Testis (tissue), 3 donors: ENCODE data around the gene BRINP2. TPM values are rescaled to one million over a fixed set of nuclear protein-coding genes. Genes with fewer than 3 reads are reported as not detected.

ENCODE experiments used
- DNase-seq: peaks from one replicate; pipeline ENCODE4 v3.0.0-alpha.2; 2019
- H3K27ac ChIP-seq, 2 donors: fragments of 200-600 bp; sonication (generic); one replicate each; pipeline ENCODE4 v1.5.1; 2019
- H3K27me3 ChIP-seq: fragments of 200-600 bp; sonication (generic); one replicate; pipeline ENCODE4 v1.5.1; 2019
- H3K36me3 ChIP-seq: fragments of 200-600 bp; sonication (generic); one replicate; pipeline ENCODE4 v1.5.1; 2017; ENCODE audit warnings: low read depth; ENCODE audit errors: missing control alignments
- H3K4me1 ChIP-seq: fragments of 200-600 bp; sonication (generic); one replicate; pipeline ENCODE4 v1.5.1; 2019
- H3K4me3 ChIP-seq, 2 donors: fragments of 200-600 bp; sonication (generic); one replicate each; pipeline ENCODE4 v1.5.1; 2017 to 2019
- H3K9me3 ChIP-seq: fragments of 200-600 bp; sonication (generic); one replicate; pipeline ENCODE4 v1.5.1; 2017
- POLR2A ChIP-seq: fragments of 450-650 bp; IDR thresholded peaks from one replicate; pipeline ENCODE4 v1.6.1; 2017; ENCODE audit warnings: antibody characterized with exemption, mild to moderate bottlenecking, moderate library complexity
- WGBS, 2 donors: methylation state at CpG; one replicate each; pipeline ENCODE4 v1.1.5; 2018; 5-methylcytosine and 5-hydroxymethylcytosine counted together
- intact Hi-C: fragments of 100-400 bp; cut with DNase I; formaldehyde crosslinking; loops from one replicate; pipeline ENCODE4 v1.15.1; 2023; ENCODE audit warnings: low total_unique reads
- polyA plus RNA-seq: library from polyadenylated mRNA; stranded (reverse); fragments of 350-450 nt; fragmentation: Illumina TruSeq; extraction: RNeasy Lipid Tissue Mini Kit (QIAGEN cat#74804); gene quantifications from one replicate; pipeline ENCODE4 v1.2.3, GENCODE V29; 2014; ENCODE audit warnings: low read depth, low replicate concordance; ENCODE audit not compliant: insufficient read depth
- total RNA-seq, 2 donors: library from RNA; depleted of rRNA; stranded (reverse); fragments of >200 nt; gene quantifications; one replicate each; pipeline ENCODE4 v1.2.3, GENCODE V29; 2016
- TF ChIP-seq, protein P1 (sequence below), 3 experiments: fragments of 450-650 bp in 2 of 3; fragments of 200-600 bp in 1 of 3; sonication (generic) in 1 of 3; IDR thresholded peaks; one replicate each; pipeline ENCODE4 v1.5.1; 2016 to 2019; ENCODE audit warnings: antibody characterized with exemption in 3 of 3, mild to moderate bottlenecking in 2 of 3, moderate library complexity in 1 of 3

Gene BRINP2
- total and polyA plus RNA-seq, 3 donors from 2014 or later, result 5.9 to 6.7 (median 6.1) TPM

DNA sequence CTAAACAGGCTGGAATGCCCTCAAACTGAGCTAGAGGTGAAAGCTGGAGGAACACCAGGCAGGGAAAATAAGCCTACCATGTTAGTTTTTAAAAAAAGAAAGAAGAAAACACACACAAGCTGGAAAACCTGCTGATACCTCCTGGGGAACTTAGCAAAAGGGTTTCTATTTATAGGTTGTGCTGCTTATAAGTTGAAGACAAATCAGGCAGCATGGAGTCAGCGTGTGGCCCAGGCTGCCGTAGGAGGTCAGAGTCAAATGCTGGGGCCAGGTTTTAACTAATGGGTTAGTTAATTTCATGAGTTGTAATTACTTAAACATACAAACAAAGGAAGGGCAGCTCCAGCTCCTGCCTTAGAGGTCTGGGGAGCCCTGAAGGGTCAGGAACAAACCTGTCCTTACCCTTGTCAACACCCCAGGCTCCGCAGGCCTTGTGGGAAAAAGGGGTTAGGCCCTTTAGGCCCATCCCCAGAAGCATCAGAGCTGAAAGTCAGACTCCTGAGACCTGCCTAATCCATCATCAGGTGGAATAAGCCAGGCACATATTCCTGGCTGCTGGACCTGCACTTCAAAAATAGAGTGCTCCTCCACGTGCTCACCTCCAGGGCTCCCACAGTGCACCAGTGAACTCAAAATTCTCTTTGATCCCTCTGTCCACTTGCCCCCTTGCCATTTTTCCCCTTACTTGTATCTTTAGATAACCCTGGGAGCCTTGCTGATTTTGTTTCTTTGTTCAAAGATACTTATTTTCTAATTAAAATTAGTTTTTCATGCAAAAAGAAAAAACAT, 59.7 kb downstream of the BRINP2 start:
- TF ChIP-seq POLR2A, result no peak
- TF ChIP-seq, protein P1, sequence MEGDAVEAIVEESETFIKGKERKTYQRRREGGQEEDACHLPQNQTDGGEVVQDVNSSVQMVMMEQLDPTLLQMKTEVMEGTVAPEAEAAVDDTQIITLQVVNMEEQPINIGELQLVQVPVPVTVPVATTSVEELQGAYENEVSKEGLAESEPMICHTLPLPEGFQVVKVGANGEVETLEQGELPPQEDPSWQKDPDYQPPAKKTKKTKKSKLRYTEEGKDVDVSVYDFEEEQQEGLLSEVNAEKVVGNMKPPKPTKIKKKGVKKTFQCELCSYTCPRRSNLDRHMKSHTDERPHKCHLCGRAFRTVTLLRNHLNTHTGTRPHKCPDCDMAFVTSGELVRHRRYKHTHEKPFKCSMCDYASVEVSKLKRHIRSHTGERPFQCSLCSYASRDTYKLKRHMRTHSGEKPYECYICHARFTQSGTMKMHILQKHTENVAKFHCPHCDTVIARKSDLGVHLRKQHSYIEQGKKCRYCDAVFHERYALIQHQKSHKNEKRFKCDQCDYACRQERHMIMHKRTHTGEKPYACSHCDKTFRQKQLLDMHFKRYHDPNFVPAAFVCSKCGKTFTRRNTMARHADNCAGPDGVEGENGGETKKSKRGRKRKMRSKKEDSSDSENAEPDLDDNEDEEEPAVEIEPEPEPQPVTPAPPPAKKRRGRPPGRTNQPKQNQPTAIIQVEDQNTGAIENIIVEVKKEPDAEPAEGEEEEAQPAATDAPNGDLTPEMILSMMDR (IDR thresholded peaks at IDR 0.05), result no peak
- no peaks in the 10 kb centered on the region for H3K4me1 ChIP-seq
- no peaks in the 10 kb centered on the region for H3K9me3 ChIP-seq
- 80 to 85% methylated on average over 4 of the region's 4 CpGs for WGBS, 2 donors
- H3K4me3 ChIP-seq, result no peak overlapping the region
- DNase-seq, result no peak
- no peaks in the 10 kb centered on the region for H3K36me3 ChIP-seq
- no peaks in the 10 kb centered on the region for H3K27me3 ChIP-seq
- intact Hi-C loops, result no loop called here
- H3K27ac ChIP-seq, result no peak overlapping the region

DNA sequence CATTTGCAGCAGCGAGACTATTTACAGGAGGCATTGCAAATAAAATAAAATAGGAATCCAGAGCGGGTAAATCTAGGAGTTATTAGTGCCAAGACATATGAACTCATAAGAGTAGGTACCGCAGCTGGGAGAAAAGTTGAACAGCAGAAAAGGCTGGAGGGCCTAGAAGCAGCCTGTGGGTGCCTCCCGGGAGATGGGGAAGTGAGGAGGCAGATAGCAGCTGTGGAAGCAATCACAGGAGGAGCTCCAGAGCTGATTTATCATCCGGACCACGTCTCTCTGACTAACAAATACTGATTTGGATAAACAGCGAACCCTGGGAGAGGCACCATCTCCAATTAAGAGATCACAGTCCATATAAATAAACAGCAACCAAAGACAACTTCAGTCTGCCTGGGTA, 64.6 kb downstream of the BRINP2 start:
- WGBS, 2 donors, result 79% methylated on average over 7 of the region's 7 CpGs
- H3K27ac ChIP-seq, result no peak overlapping the region
- no peak overlapping the region for H3K4me3 ChIP-seq
- no peaks in the 10 kb centered on the region for H3K27me3 ChIP-seq
- no peaks in the 10 kb centered on the region for H3K36me3 ChIP-seq
- TF ChIP-seq POLR2A, result no peak
- TF ChIP-seq, protein P1 (IDR thresholded peaks at IDR 0.05), result no peak
- H3K9me3 ChIP-seq, result no peaks in the 10 kb centered on the region
- DNase-seq, result no peak
- H3K4me1 ChIP-seq, result no peaks in the 10 kb centered on the region
- intact Hi-C loops, result no loop called here

DNA sequence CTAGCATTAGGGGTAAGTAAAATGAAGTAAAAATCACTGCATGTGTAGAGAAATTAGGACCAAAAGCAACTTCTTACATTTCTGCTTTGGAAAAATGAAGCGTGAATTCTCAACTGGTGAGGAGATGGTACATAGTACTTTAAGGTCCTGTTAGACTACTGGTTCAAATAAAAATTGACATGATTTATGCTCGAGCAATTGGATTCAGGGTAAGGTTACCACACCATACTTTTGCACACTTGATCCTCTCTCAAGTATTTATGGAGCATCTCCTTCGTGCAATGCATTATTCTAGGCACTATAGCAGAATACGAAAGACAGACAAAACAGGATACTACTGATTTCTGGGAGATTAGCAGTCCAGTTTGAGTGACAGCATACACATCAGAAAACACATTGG, 66.2 kb downstream of the BRINP2 start:
- Histone ChIP-seq H3K4me1 (no peaks in the 10 kb centered on the region), H3K27me3 (no peaks in the 10 kb centered on the region), H3K4me3 (no peak overlapping the region), H3K36me3 (no peaks in the 10 kb centered on the region), H3K27ac (no peak overlapping the region), H3K9me3 (no peaks in the 10 kb centered on the region)
- intact Hi-C loops, result no loop called here
- WGBS, 2 donors, result 89 to 93% methylated on average over 4 of the region's 4 CpGs
- no peak for TF ChIP-seq POLR2A
- TF ChIP-seq, protein P1 (IDR thresholded peaks at IDR 0.05), result no peak
- DNase-seq, result no peak

DNA sequence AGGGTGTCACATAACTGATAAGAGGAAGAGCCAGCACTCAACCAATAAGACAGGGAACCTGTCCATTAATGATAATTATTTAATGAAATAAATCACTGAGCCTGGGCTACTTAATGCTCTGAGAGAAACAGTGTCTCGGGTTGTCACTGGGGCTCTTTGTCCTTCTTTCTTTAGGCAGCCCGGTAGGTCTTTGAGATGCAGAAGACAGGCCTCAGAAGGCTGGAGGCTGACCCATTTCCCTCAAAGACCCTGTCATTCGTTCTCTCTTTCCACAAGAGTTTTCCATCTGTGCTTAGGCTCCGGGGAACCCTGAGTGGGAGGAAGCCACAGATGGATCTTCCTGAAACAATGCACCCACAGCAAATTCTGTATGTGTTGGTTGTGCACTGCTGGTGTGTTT, 68.2 kb downstream of the BRINP2 start:
- DNase-seq, result no peak

More for the DNA sequence above, 68.2 kb downstream of the BRINP2 start:
- WGBS, 2 donors, result 83 to 84% methylated on average over 4 of the region's 4 CpGs
- Histone ChIP-seq H3K4me1 (no peaks in the 10 kb centered on the region), H3K9me3 (no peaks in the 10 kb centered on the region), H3K36me3 (no peaks in the 10 kb centered on the region), H3K27ac (no peak overlapping the region), H3K4me3 (no peak overlapping the region), H3K27me3 (no peaks in the 10 kb centered on the region)
- intact Hi-C loops, result no loop called here
- TF ChIP-seq POLR2A, result no peak
- TF ChIP-seq, protein P1 (IDR thresholded peaks at IDR 0.05), result no peak
